Esophagus squamous epithelium (tissue), 5 donors: Measurements from ENCODE around the gene GALE. TPM values are rescaled to one million over a fixed set of nuclear protein-coding genes. Genes with fewer than 3 reads are reported as not detected.
"Not testable (repeated sequence)": the region's sequence is repeated elsewhere in the genome, so short reads cannot be mapped to it uniquely, and the experiment has no call there.

ENCODE experiments used
- DNase-seq: peaks from one replicate; lab custom pipeline; 2025; lab: John Stamatoyannopoulos, UW
- H3K27ac ChIP-seq, 4 donors: fragments of 200-600 bp; sonication (generic); one replicate each; pipeline ENCODE4 v1.5.1; 2016 to 2019; ENCODE audit warnings: mild to moderate bottlenecking in 1 of 4
- H3K27me3 ChIP-seq, 4 donors: fragments of 200-600 bp; sonication (generic); 1 replicate in 3 of 4; 2 replicates in 1 of 4; pipeline versions ENCODE4 v1.5.1 to v1.6.0; 2017 to 2021; ENCODE audit warnings: antibody characterized with exemption in 1 of 4
- H3K36me3 ChIP-seq, 3 donors: fragments of 200-600 bp; sonication (generic); one replicate each; pipeline ENCODE4 v1.5.1; 2016 to 2019
- H3K4me1 ChIP-seq, 3 donors: fragments of 200-600 bp; sonication (generic); one replicate each; pipeline ENCODE4 v1.5.1; 2017 to 2019
- H3K4me3 ChIP-seq, 4 donors: fragments of 200-600 bp; sonication (generic); 1 replicate in 3 of 4; 2 replicates in 1 of 4; pipeline ENCODE4 v1.5.1; 2016 to 2019; ENCODE audit warnings: mild to moderate bottlenecking in 2 of 4, moderate library complexity in 1 of 4
- H3K9me3 ChIP-seq, 3 donors: fragments of 200-600 bp; sonication (generic); one replicate each; pipeline ENCODE4 v1.5.1; 2016 to 2019
- POLR2A ChIP-seq, 4 donors: fragments of 450-650 bp; IDR thresholded peaks; one replicate each; pipeline ENCODE4 v1.6.1; 2017; ENCODE audit warnings: antibody characterized with exemption in 4 of 4, mild to moderate bottlenecking in 4 of 4, moderate library complexity in 3 of 4
- WGBS, 2 donors: methylation state at CpG; one replicate each; pipeline ENCODE4 v1.1.5; 2018; 5-methylcytosine and 5-hydroxymethylcytosine counted together
- intact Hi-C: fragments of 100-400 bp; cut with DNase I; formaldehyde crosslinking; loops from one replicate; pipeline ENCODE4 v1.15.0; 2022
- total RNA-seq, 4 donors: library from RNA; depleted of rRNA; stranded (reverse); fragments of >200 nt; gene quantifications; one replicate each; pipeline ENCODE4 v1.1.0, GENCODE V29; 2016
- TF ChIP-seq, protein P1 (sequence below), 6 experiments: fragments of 450-650 bp in 4 of 6; fragments of 200-600 bp in 2 of 6; sonication (generic) in 2 of 6; IDR thresholded peaks; one replicate each; pipeline ENCODE4 v1.5.1; 2016 to 2019; ENCODE audit warnings: antibody characterized with exemption in 6 of 6, mild to moderate bottlenecking in 4 of 6, moderate library complexity in 4 of 6
- donor health status: DM: yes; HTN: yes; CAD: no.

GALE gene
- total RNA-seq, 4 donors from 2014 or later: 55.1 to 81.0 (median 60.4) TPM

DNA sequence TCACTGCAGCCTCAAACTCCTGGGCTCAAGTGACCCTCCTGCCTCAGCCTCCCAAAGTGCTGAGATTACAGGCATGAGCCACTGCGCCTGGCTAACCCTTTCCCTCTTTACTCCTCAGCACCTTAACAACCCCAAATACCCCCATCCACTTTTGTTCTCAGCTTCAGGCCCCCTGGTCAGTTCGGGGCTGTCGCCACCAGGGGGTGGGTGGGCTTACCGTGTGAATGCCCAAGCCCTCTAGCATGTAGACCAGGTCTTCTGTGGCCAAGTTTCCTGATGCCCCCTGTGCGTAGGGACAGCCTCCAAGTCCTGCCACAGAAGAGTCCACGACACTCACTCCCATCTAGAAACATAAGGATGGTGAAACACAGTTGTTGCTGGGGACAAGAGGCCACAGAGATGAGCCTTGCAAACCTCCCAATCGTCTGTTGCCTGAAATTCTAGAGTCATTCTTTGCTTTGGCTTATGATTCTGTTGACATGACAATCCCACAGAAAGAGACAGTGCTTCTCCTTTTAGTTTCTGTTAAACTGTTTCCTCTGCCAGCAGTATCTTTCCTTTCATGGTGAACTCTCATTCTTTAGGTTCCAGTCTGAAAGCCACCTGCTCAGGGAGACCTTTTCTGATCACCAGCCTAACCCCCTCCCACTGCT lies 3.8 kb upstream of the GALE start:
- TF ChIP-seq, protein P1, sequence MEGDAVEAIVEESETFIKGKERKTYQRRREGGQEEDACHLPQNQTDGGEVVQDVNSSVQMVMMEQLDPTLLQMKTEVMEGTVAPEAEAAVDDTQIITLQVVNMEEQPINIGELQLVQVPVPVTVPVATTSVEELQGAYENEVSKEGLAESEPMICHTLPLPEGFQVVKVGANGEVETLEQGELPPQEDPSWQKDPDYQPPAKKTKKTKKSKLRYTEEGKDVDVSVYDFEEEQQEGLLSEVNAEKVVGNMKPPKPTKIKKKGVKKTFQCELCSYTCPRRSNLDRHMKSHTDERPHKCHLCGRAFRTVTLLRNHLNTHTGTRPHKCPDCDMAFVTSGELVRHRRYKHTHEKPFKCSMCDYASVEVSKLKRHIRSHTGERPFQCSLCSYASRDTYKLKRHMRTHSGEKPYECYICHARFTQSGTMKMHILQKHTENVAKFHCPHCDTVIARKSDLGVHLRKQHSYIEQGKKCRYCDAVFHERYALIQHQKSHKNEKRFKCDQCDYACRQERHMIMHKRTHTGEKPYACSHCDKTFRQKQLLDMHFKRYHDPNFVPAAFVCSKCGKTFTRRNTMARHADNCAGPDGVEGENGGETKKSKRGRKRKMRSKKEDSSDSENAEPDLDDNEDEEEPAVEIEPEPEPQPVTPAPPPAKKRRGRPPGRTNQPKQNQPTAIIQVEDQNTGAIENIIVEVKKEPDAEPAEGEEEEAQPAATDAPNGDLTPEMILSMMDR (IDR thresholded peaks at IDR 0.05): no peak
- no peak for TF ChIP-seq POLR2A (IDR thresholded peaks at IDR 0.05)

DNA sequence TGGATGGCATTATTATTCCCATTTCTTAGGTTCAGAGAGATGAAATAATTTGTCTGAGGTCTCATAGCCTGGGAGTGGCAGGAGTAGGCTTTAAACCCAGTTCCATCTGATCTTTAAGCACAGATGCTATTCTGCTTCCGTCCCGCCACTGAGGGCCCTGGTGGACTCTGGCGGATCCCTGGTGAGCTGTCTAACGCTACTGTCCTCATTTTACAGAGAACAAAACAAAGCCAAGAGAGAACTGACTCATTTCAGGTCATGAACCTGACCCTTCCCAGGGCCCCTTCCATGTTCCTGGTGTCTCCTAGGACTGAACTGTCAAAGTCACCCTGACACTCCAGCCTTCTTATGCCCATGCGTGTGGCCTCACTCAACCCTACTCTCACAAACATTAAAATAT lies 3.1 kb upstream of the GALE start:
- H3K27me3 ChIP-seq: no peaks in the 10 kb centered on the region
- H3K36me3 ChIP-seq: peaks cover 0 to 36% (median 0%) of the 10 kb centered on the region in 3 donors
- TF ChIP-seq, protein P1 (IDR thresholded peaks at IDR 0.05): no peak
- TF ChIP-seq POLR2A (IDR thresholded peaks at IDR 0.05): no peak
- WGBS, 2 donors: 88 to 95% methylated on average over 5 of the region's 5 CpGs
- intact Hi-C loops: loop anchor here (10.0 kb wide), 1 partner anchor 61 kb away; the partner anchor contains the start of gene FUCA1
- H3K27ac ChIP-seq: no peak overlapping the region
- DNase-seq: no peak
- no peak overlapping the region for H3K4me3 ChIP-seq
- H3K9me3 ChIP-seq: no peaks in the 10 kb centered on the region
- H3K4me1 ChIP-seq: peaks cover 18 to 28% (median 19%) of the 10 kb centered on the region in 3 donors

More for the DNA sequence above, 3.8 kb upstream of the GALE start:
- no peaks in the 10 kb centered on the region for H3K9me3 ChIP-seq
- H3K4me3 ChIP-seq: no peak overlapping the region
- intact Hi-C loops: loop anchor here (10.0 kb wide), 1 partner anchor 60 kb away; the partner anchor contains the start of gene FUCA1
- H3K4me1 ChIP-seq: peaks cover 13 to 22% (median 13%) of the 10 kb centered on the region in 3 donors
- peaks cover 0 to 34% (median 0%) of the 10 kb centered on the region in 3 donors for H3K36me3 ChIP-seq
- 82 to 88% methylated on average over 3 to 6 of the region's 7 CpGs for WGBS, 2 donors
- peak overlapping the region in 1 of 4 donors; percentile 14 for H3K27ac ChIP-seq
- no peak for DNase-seq
- H3K27me3 ChIP-seq: no peaks in the 10 kb centered on the region

DNA sequence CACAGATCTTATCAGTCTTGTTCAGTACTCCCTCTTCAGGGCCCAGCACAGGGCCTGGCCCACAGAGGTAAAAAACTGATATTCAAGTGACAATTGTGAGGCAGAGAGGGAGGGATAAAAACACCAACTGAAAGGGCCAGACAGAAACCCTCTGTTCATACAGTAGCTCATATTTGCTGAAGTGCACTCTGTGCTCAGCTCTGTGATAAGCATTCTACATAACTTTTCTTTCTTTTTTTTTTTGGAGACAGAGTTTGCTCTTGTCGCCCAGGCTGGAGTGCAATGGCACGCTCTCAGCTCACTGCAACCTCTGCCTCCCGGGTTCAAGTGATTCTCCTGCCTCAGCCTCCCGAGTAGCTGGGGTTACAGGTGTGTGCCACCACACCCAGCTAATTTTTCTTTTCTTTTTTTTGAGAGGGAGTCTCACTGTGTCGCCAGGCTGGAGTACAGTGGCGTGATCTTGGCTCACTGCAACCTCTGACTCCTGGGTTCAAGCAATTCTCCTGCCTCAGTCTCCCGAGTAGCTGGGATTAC lies 2.3 kb upstream of the GALE start:
- not testable (repeated sequence) for H3K27me3 ChIP-seq, H3K9me3 ChIP-seq, H3K4me3 ChIP-seq, DNase-seq, H3K27ac ChIP-seq
- 89 to 93% methylated on average over 7 of the region's 7 CpGs for WGBS, 2 donors
- H3K4me1 ChIP-seq: peaks cover 20 to 36% (median 24%) of the 10 kb centered on the region in 3 donors
- intact Hi-C loops: loop anchor here (10.0 kb wide), 1 partner anchor 62 kb away; the partner anchor contains the start of gene FUCA1
- peaks cover 0 to 41% (median 1%) of the 10 kb centered on the region in 3 donors for H3K36me3 ChIP-seq

DNA sequence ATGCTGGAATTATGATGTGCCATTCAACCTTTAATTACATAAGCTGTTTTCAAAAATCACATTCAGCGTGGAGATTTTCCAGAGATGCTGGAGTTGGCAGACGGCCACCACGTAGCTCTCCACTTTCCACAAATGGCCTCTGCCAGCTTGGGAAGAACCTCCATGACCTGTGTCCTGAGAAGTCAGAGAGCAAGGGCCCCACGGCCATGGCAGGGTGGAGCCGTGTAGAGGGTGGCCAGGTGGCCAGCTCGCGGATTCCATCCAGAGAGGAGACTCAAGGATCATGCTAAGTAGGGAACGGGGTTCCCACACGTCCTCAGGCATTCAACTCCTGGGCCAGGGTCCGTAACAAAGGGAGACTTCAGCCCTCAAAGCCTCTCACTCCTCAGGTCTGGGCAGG lies 1.3 kb upstream of the GALE start:
- 28 to 52% methylated on average over 3 to 10 of the region's 10 CpGs for WGBS, 2 donors
- intact Hi-C loops: loop anchor here (10.0 kb wide), 1 partner anchor 63 kb away; the partner anchor contains the start of gene FUCA1
- H3K4me3 ChIP-seq: peak overlapping the region in 1 of 4 donors; percentile 90

DNA sequence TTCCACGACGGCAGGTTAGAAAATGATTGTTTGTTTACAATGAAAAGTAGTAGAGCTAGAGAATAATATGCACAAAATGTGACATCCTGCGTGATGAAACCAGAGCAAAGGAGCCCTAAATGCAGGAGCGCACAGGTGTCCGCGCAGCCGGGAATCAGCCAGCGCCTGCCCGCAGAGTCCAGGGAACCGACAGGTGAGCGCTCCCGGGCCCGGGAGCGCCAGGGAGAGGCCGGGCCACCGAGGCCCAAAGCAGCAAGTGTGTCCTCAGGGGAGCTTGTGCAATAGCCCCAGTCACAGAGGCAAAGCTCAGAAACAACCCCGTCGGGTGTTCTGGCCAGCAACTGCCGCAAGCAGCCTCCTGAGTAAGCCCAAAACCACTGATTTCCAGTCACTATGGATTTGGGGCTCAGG lies 789 bp upstream of the GALE start:
- H3K36me3 ChIP-seq: peaks cover 0 to 44% (median 15%) of the 10 kb centered on the region in 3 donors
- H3K27ac ChIP-seq: peak overlapping the region; percentile 92 to 97 (median 96)
- H3K4me1 ChIP-seq: peaks cover 20 to 49% (median 24%) of the 10 kb centered on the region in 3 donors
- intact Hi-C loops: loop anchor here (10.0 kb wide), 1 partner anchor 63 kb away; the partner anchor contains the start of gene FUCA1
- H3K9me3 ChIP-seq: no peaks in the 10 kb centered on the region
- peak overlapping the region; percentile 66 to 90 (median 85) for H3K4me3 ChIP-seq
- no peaks in the 10 kb centered on the region for H3K27me3 ChIP-seq
- WGBS, 2 donors: 6 to 31% methylated on average over 8 to 15 of the region's 19 CpGs
- DNase-seq: no peak
- no peak for TF ChIP-seq POLR2A (IDR thresholded peaks at IDR 0.05)
- TF ChIP-seq, protein P1 (IDR thresholded peaks at IDR 0.05): no peak

More for the DNA sequence above, 1.3 kb upstream of the GALE start:
- no peaks in the 10 kb centered on the region for H3K9me3 ChIP-seq
- no peak for DNase-seq
- H3K36me3 ChIP-seq: peaks cover 0 to 44% (median 11%) of the 10 kb centered on the region in 3 donors
- TF ChIP-seq, protein P1 (IDR thresholded peaks at IDR 0.05): no peak
- H3K27ac ChIP-seq: peak overlapping the region in 3 of 4 donors; percentile 92 to 97 (median 96)
- no peaks in the 10 kb centered on the region for H3K27me3 ChIP-seq
- peaks cover 20 to 46% (median 24%) of the 10 kb centered on the region in 3 donors for H3K4me1 ChIP-seq
